Panc1 (cell line): ENCODE measurements around the gene KCNQ1. TPM values are rescaled to one million over a fixed set of nuclear protein-coding genes. Genes with fewer than 3 reads are reported as not detected.

Experiments used
- ATAC-seq: fragments of 200-7000 bp; cut with Tn5 transposase; 2 replicates; pipeline ENCODE4 v1.9.1; 2020; ENCODE audit warnings: mild to moderate bottlenecking, moderate library complexity
- BruUV-seq: library from RNA; stranded (reverse); fragments of 400-500 nt; replicated peaks from 2 replicates; lab custom pipeline; 2021; lab: Mats Ljungman, UMichigan
- CTCF ChIA-PET: fragments of 300-600 bp; sonication (Branson Sonifier 250); formaldehyde crosslinking; loops from one replicate; lab custom pipeline; 2022; ENCODE audit warnings: antibody characterized with exemption; lab: Charles Lee
- POLR2A ChIA-PET: fragments of 300-600 bp; sonication (Branson Sonifier 250); formaldehyde crosslinking; loops from one replicate; lab custom pipeline; 2022; ENCODE audit warnings: antibody characterized with exemption; lab: Charles Lee
- DNase-seq: peaks from one replicate; pipeline ENCODE4 v3.0.0-alpha.2; 2010; ENCODE audit warnings: low read depth, low spot score
- H3K27ac ChIP-seq: 2 replicates; pipeline ENCODE4 v1.5.1; 2011; ENCODE audit warnings: mild to moderate bottlenecking, low read length, inconsistent platforms
- H3K27me3 ChIP-seq: fragments of 200-500 bp; sonication (Bioruptor generic); 2 replicates; pipeline ENCODE4 v1.6.0; 2014; ENCODE audit warnings: low read length, inconsistent platforms; ENCODE audit not compliant: control insufficient read depth, insufficient read depth
- H3K36me3 ChIP-seq: fragments of 200-500 bp; sonication (Bioruptor generic); 2 replicates; pipeline ENCODE4 v1.5.1; 2014; ENCODE audit warnings: inconsistent platforms, mild to moderate bottlenecking, low read length, moderate library complexity; ENCODE audit not compliant: control insufficient read depth, insufficient read depth
- H3K4me1 ChIP-seq: 2 replicates; pipeline ENCODE4 v1.5.1; 2011; ENCODE audit warnings: inconsistent platforms, mild to moderate bottlenecking, low read length, moderate library complexity; ENCODE audit not compliant: control insufficient read depth, insufficient read depth
- H3K4me3 ChIP-seq, 2 experiments: 2 replicates each; pipeline ENCODE4 v1.5.1; 2011 to 2012; ENCODE audit warnings: low read depth in 2 of 2, low read length in 2 of 2, mild to moderate bottlenecking in 2 of 2, inconsistent platforms in 1 of 2, moderate library complexity in 1 of 2
- H3K9me3 ChIP-seq: fragments of 200-500 bp; sonication (Bioruptor generic); 2 replicates; pipeline ENCODE4 v1.5.1; 2014; ENCODE audit warnings: low read depth, mild to moderate bottlenecking, inconsistent platforms, low read length, moderate library complexity; ENCODE audit not compliant: control insufficient read depth, insufficient read depth
- CTCF ChIP-seq: fragments of 450-650 bp; IDR thresholded peaks from 2 replicates; pipeline ENCODE4 v1.5.1; 2017; ENCODE audit warnings: mild to moderate bottlenecking
- POLR2AphosphoS5 ChIP-seq: IDR thresholded peaks from 2 replicates; pipeline ENCODE4 v1.6.1; 2012; ENCODE audit warnings: mild to moderate bottlenecking, low read depth, low read length, moderate library complexity
- REST ChIP-seq, 2 experiments: IDR thresholded peaks; 2 replicates each; pipeline ENCODE4 v1.6.1; 2011 to 2012; ENCODE audit warnings: low read depth in 2 of 2, control low read depth in 1 of 2, low read length in 1 of 2, mild to moderate bottlenecking in 1 of 2, moderate library complexity in 1 of 2; ENCODE audit not compliant: insufficient read depth in 1 of 2
- SIN3A ChIP-seq: IDR thresholded peaks from 2 replicates; pipeline ENCODE4 v1.6.1; 2012; ENCODE audit warnings: low read depth, mild to moderate bottlenecking, low read length, moderate library complexity, borderline replicate concordance; ENCODE audit not compliant: insufficient read depth
- TCF7L2 ChIP-seq: IDR thresholded peaks from 2 replicates; pipeline ENCODE4 v1.6.1; 2011; ENCODE audit warnings: mild to moderate bottlenecking, low read depth, low read length, inconsistent platforms
- in situ Hi-C: cut with HindIII; loops from 2 replicates; pipeline ENCODE4 v1.10.0; 2016; ENCODE audit warnings: low sequenced_read_pairs, low pct_unique_long_range_greater_than_20kb
- intact Hi-C: fragments of 100-400 bp; cut with micrococcal nuclease; formaldehyde crosslinking; loops from one replicate; pipeline ENCODE4 v1.10.0; 2022; ENCODE audit not compliant: unreplicated experiment
- total RNA-seq: library from RNA; stranded (reverse); gene quantifications from one replicate; pipeline ENCODE4 v1.2.1, GENCODE V29; 2021; ENCODE audit not compliant: unreplicated experiment

Gene KCNQ1
- total RNA-seq, 1 experiment from 2014 or later: 1.0 TPM

- DNase-seq: no peak
- TF ChIP-seq REST (IDR thresholded peaks at IDR 0.05; ENCODE audit: insufficient read depth in 1 of 2, low read depth in 2 of 2, low read length in 1 of 2) (no peak), TCF7L2 (no peak), CTCF (no peak), SIN3A (no peak), POLR2AphosphoS5 (no peak)
- ChIA-PET POLR2A (no interaction called here), CTCF (no interaction called here)
- Histone ChIP-seq H3K27ac (no peak overlapping the region), H3K36me3 (no peaks in the 10 kb centered on the region), H3K4me1 (no peaks in the 10 kb centered on the region), H3K9me3 (peaks cover 48% of the 10 kb centered on the region), H3K27me3 (no peaks in the 10 kb centered on the region), H3K4me3 (no peak overlapping the region)
- in situ Hi-C loops (no loop called here), intact Hi-C loops (no loop called here)
- ATAC-seq: no peak
- no TSS peak for BruUV-seq
These were observed 205.0 kb downstream of the KCNQ1 start for GRCh38 chr11:2649848-2650247.

- in situ Hi-C loops: no loop called here
- DNase-seq (no peak), ATAC-seq (no peak)
- Histone ChIP-seq H3K4me1 (no peaks in the 10 kb centered on the region), H3K27ac (no peak overlapping the region), H3K36me3 (no peaks in the 10 kb centered on the region), H3K4me3 (no peak overlapping the region), H3K9me3 (peaks cover 43% of the 10 kb centered on the region), H3K27me3 (no peaks in the 10 kb centered on the region)
- intact Hi-C loops: no loop called here
- POLR2A ChIA-PET: no interaction called here
- TF ChIP-seq SIN3A (no peak), REST (IDR thresholded peaks at IDR 0.05; ENCODE audit: insufficient read depth in 1 of 2, low read depth in 2 of 2, low read length in 1 of 2) (no peak), TCF7L2 (no peak), POLR2AphosphoS5 (no peak), CTCF (no peak)
- no TSS peak for BruUV-seq
- CTCF ChIA-PET: no interaction called here
These were observed 205.6 kb downstream of the KCNQ1 start for GRCh38 chr11:2650343-2650867.
